KMS-11 (cell line): ENCODE measurements around the gene WTAP.

Source experiments
- H2AFZ ChIP-seq: fragments of 200-600 bp; sonication (generic); 2 replicates; pipeline ENCODE4 v1.6.1; 2016; ENCODE audit warnings: antibody characterized with exemption, mixed run types, low read depth
- H3K27ac ChIP-seq: fragments of 200-600 bp; sonication (generic); 2 replicates; pipeline ENCODE4 v1.6.1; 2016; ENCODE audit warnings: mild to moderate bottlenecking, mixed run types
- H3K27me3 ChIP-seq: fragments of 200-600 bp; sonication (generic); 2 replicates; pipeline ENCODE4 v1.6.1; 2017; ENCODE audit warnings: mild to moderate bottlenecking, low read depth, mixed run types, moderate library complexity; ENCODE audit not compliant: insufficient read depth
- H3K36me3 ChIP-seq: fragments of 200-600 bp; sonication (generic); 2 replicates; pipeline ENCODE4 v1.6.1; 2017; ENCODE audit warnings: mild to moderate bottlenecking, mixed run types; ENCODE audit not compliant: insufficient read depth
- H3K4me1 ChIP-seq: fragments of 200-600 bp; sonication (generic); 2 replicates; pipeline ENCODE4 v1.6.1; 2016; ENCODE audit warnings: mild to moderate bottlenecking, low read depth, mixed run types; ENCODE audit not compliant: poor library complexity, severe bottlenecking
- H3K4me2 ChIP-seq: fragments of 200-600 bp; sonication (generic); 2 replicates; pipeline ENCODE4 v1.7.0; 2016; ENCODE audit warnings: mild to moderate bottlenecking, mixed run types
- H3K4me3 ChIP-seq: fragments of 200-600 bp; sonication (generic); IDR thresholded peaks from 2 replicates; pipeline ENCODE4 v1.6.1; 2017; ENCODE audit warnings: low read depth, low read length, mixed read lengths; ENCODE audit not compliant: insufficient read depth
- H3K79me2 ChIP-seq: fragments of 200-600 bp; sonication (generic); 2 replicates; pipeline ENCODE4 v1.6.1; 2016; ENCODE audit warnings: low read depth, mixed run types; ENCODE audit not compliant: insufficient read depth
- H3K9ac ChIP-seq: fragments of 200-600 bp; sonication (generic); 2 replicates; pipeline ENCODE4 v1.6.1; 2016; ENCODE audit warnings: mild to moderate bottlenecking, mixed run types
- H4K20me1 ChIP-seq: fragments of 200-600 bp; sonication (generic); 2 replicates; pipeline ENCODE4 v1.6.1; 2016; ENCODE audit warnings: mild to moderate bottlenecking, mixed run types; ENCODE audit not compliant: insufficient read depth
- CTCF ChIP-seq: fragments of 200-600 bp; sonication (generic); conservative IDR thresholded peaks from 2 replicates; pipeline ENCODE4 v1.6.1; 2017; ENCODE audit warnings: low read depth, mild to moderate bottlenecking, antibody characterized with exemption, low read length, moderate library complexity, mixed read lengths

Gene WTAP

GRCh38 chr6:159751448-159751847, 24.1 kb downstream of the WTAP start:
- Histone ChIP-seq H3K27ac (no peak overlapping the region), H3K4me2 (no peak overlapping the region), H3K9ac (no peak overlapping the region), H4K20me1 (peaks cover 8% of the 10 kb centered on the region; the same call in 1 of the 2 replicates), H3K79me2 (peaks cover 3% of the 10 kb centered on the region; the same call in 1 of the 2 replicates), H3K4me1 (no peaks in the 10 kb centered on the region), H3K27me3 (no peaks in the 10 kb centered on the region), H3K4me3 (no peak overlapping the region), H3K36me3 (peaks cover 11% of the 10 kb centered on the region), H2AFZ (no peak overlapping the region)
- no peak for TF ChIP-seq CTCF

- Histone ChIP-seq H3K27me3 (no peaks in the 10 kb centered on the region), H3K79me2 (no peaks in the 10 kb centered on the region)
These were observed 26.0 kb downstream of the WTAP start for GRCh38 chr6:159753081-159753872.

GRCh38 chr6:159754401-159754800, 27.1 kb downstream of the WTAP start:
- H2AFZ ChIP-seq: no peak overlapping the region
- no peaks in the 10 kb centered on the region for H3K79me2 ChIP-seq
- H3K4me3 ChIP-seq: no peak overlapping the region
- H3K9ac ChIP-seq: no peak overlapping the region
- 0 out of 2 replicates have a peak, but pooled peaks cover 3% of the 10 kb centered on the region for H4K20me1 ChIP-seq
- no peaks in the 10 kb centered on the region for H3K36me3 ChIP-seq
- no peak overlapping the region for H3K4me2 ChIP-seq
- TF ChIP-seq CTCF: no peak
- no peaks in the 10 kb centered on the region for H3K27me3 ChIP-seq
- no peak overlapping the region for H3K27ac ChIP-seq
- no peaks in the 10 kb centered on the region for H3K4me1 ChIP-seq

More at GRCh38 chr6:159753081-159753872, 26.0 kb downstream of the WTAP start:
- no peak for TF ChIP-seq CTCF
- H4K20me1 ChIP-seq: 0 out of 2 replicates have a peak, but pooled peaks cover 3% of the 10 kb centered on the region
- H3K27ac ChIP-seq: no peak overlapping the region
- H3K36me3 ChIP-seq: no peaks in the 10 kb centered on the region
- H2AFZ ChIP-seq: no peak overlapping the region
- H3K9ac ChIP-seq: no peak overlapping the region
- no peak overlapping the region for H3K4me3 ChIP-seq
- H3K4me2 ChIP-seq: no peak overlapping the region
- H3K4me1 ChIP-seq: no peaks in the 10 kb centered on the region

GRCh38 chr6:159754959-159755914, 27.9 kb downstream of the WTAP start:
- no peak overlapping the region for H3K4me3 ChIP-seq
- TF ChIP-seq CTCF: no peak
- H3K4me2 ChIP-seq: no peak overlapping the region
- H2AFZ ChIP-seq: no peak overlapping the region
- H3K79me2 ChIP-seq: no peaks in the 10 kb centered on the region
- no peak overlapping the region for H3K27ac ChIP-seq
- no peak overlapping the region for H3K9ac ChIP-seq
- H4K20me1 ChIP-seq: 0 out of 2 replicates have a peak, but pooled peaks cover 3% of the 10 kb centered on the region
- no peaks in the 10 kb centered on the region for H3K36me3 ChIP-seq
- H3K4me1 ChIP-seq: peaks cover 5% of the 10 kb centered on the region
- H3K27me3 ChIP-seq: no peaks in the 10 kb centered on the region
